SK-N-DZ (cell line): Measurements from ENCODE around the gene TMX3.

Source experiments
- DNase-seq: peaks from one replicate; pipeline ENCODE4 v3.0.0-alpha.2; 2015; ENCODE audit warnings: low spot score

Gene TMX3

DNA sequence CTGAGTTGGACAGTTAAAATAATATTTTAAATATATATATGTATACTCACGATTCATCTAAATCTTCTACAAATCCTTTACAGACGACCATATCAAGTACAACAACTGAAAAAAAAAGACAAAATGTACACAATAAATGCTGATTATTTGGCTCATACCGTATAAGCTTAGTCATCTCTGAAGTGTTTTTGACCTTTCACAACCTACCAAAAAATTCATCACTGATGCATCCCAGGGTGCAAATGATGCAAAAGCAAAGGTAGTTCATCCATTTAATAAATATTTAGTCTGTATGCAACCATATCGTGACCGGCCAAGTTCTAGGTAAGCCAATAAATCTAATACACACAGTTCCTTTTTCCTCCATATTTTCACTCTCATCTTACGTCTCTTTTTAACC is 1.1 kb downstream of the TMX3 start:
- DNase-seq, result no peak

DNA sequence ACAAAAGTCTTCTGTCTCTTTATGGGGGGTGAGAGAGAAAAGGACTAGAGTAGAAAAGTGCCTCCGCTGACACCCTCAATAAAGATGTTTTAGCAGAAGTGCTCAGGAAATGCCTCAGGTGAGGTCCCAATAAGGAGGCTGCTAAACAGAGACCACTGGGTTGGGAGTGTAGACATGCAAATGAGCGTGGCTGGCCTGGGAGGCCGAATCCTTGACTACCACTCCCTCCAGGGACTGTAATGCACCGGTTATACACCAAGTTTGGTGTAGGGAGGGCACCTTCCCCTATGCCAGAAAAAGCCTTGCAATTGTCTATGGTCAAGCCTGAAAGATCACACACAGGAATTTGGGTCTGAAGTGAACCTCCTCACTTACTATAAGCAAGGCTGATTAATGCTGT is 1.8 kb downstream of the TMX3 start:
- no peak for DNase-seq

- DNase-seq, result no peak
Measured at GRCh38 chr18:68707646-68708045, 7.3 kb downstream of the TMX3 start.

DNA sequence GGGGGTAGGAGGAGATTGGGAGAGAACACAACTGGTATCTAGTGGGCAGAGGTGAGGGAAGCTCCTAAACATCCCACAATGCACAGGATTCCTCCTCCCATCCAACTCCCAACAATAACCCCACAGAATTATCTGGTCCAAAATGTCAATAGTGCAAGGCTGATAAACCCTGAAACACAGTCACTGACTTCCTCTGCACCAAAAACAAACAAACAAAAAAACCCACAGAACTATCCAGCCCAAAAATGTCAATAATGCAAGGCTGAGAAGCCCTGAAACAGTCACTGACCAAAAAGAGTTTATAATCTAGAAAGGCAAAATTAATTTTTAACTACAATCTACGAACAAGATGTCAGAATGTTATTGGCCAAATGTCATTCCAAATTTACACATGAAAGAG is 9.8 kb downstream of the TMX3 start:
- DNase-seq, result no peak

- no peak for DNase-seq
Measured at GRCh38 chr18:68703326-68703725, 11.6 kb downstream of the TMX3 start.

DNA sequence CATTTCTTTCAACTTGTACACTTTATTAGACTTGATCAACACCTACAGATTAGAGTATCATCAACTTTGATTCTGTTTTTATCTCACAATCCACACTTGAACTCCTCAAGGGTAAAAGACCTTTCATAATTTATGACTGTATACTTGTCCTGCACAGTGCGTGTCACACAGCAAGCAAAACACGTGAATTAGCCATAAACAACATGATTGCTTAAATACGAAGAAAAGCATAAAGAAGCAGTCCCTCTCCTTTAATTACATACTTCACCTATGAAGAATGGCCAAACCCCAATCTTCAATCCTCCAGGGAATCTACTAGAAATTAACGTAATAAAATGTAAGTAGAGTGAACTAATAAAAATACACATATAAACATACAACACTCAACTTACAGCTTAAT is 13.6 kb downstream of the TMX3 start:
- no peak for DNase-seq

DNA sequence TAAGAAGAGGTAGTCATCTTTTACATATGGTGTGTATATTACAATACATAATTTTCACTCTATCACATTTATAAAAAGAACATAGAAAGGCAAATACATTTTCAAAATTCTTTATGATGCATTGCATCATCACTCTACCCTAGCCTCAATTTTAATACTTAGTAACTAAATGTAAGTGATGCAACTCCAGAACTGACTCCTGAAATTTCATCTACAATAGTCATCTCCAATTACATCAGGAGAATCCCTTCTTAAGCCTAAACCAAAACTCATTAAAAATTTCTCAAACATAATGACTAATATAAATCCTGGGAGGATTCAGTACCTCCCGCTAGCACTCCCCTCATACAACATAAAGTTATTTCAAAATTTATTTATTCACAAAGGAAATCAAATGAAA is 15.9 kb downstream of the TMX3 start:
- DNase-seq, result no peak

- DNase-seq, result no peak
Measured at GRCh38 chr18:68696937-68697336, 18.0 kb downstream of the TMX3 start.

GRCh38 chr18:68694316-68694715 is 20.6 kb downstream of the TMX3 start:
- no peak for DNase-seq

DNA sequence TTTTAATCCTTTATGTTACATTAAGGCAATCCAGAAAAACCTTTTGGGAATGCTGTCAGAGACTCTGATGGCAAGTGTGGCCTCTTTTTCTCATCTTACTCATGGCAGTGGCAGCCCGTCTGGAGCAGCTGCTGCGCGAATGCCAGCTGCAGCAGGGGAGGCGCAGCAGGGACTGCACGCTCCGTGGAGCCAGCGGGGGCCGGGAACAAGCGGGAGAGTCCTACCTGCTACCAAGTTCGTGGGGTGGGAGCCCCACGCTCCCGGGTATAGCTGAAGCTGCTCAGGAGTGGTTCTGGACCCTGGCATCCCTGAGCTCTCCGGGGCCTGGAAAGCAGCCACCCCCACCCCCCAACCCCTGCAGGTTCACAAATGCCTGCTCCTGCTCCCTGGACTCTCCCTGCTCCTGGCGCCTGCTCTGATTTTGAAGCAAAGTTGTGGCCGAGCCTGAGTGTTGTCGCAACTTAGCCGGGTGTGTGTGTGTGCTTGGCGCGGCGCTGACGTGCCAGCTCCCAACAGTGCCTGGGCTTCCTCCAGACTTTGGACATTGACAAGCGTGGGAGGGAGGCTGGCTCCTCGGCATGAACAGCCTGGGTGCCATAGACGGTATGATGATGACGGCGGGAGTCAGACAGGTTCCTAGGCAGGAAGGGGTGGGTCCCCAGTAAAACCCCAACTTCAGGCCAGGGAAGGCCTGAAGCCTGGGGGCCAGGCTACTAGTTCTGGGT is 21.7 kb downstream of the TMX3 start:
- DNase-seq, result no peak

DNA sequence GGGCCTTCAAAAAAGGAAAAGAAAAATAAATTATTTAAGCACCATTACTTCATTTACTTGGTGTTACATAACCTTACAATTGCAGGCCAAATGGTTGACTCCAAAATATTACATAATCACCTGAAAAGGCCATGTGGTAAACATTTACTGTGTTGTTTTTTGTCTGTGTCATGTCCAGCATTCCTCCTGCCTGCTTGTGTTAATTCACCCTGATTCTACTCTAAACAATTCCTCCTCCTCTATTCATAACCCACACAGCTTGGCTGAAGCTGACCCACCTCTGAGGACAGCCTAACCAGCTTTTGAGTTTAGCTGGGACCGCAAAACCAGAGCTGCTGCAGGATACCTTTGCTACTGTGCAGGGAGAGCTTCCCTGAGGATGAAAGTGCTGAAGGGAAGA is 35.4 kb downstream of the TMX3 start:
- no peak for DNase-seq

DNA sequence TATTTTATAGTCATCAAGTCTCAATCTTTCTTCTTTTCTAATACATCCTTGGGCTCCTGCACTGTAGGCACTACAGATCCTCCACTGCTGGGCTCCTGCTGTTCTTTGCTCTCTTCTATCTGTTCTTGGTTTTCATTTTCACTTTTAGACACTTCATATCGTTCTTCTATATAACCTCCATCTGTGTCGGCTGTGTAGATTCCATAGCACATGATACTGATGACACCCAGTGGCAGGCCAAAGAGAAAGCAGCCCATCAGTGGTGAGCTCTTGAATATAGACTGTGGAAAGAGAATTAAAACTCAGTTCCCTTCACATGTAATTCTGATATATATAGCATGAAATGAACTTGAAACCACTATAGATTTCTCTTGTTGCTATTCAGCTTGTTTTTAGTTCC is 38.0 kb downstream of the TMX3 start:
- no peak for DNase-seq

GRCh38 chr18:68667121-68667520 is 47.8 kb downstream of the TMX3 start:
- DNase-seq, result no peak

DNA sequence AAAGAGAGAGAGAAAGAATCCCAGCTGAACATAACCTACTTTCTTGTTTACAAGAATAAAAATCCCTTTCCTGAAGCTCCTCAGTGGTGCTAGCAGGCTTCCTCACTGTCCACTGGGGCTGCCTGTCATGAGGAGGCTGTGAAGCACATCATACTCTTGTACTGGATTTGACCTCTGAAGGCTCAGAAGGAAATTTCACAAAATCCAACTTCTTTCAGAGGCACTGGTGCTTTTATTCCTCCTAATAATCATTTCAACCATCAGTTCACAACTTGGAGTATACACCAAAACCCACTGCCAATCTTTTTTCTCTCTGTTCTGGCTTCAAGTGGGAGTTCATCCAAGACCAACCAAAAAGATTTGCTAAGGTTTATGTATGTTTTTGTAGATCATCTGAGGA is 48.5 kb downstream of the TMX3 start:
- DNase-seq, result no peak

DNA sequence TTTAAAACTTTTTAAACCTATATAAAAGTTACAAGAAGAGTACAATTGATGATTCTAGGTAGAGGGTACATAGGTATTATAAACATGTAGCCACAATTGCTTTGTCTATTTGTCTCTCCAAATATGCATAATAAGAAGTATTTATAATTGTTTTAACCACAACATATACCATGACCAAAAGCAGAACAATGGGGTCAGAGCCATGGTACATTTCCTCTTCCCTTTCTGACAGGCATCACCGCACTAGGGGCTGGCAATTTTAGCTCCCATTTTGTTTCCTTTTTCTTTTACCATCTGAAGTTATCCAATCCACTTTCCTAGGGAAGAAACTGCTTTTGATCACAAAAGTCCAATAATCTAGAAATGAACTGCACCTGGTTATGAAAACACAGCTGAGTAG is 49.3 kb downstream of the TMX3 start:
- DNase-seq, result no peak

DNA sequence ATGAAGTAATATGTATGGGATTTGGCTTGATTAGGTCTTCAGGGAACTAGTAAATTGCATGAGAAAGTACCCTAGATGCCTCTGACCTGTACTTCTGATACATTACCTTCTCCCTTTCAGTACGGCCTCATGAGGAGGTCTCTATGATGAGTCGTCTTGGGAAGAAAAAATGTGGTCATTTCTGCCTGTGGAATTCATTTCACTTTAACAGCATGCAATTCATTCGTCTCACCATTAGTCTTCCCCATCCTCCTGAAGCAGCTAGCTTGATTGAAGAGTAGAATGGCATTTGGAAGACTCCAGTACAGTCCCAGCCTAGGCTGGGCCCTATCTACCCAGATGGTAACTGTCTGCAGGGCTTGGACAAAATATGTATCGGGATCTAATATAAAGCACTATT is 52.2 kb downstream of the TMX3 start:
- no peak for DNase-seq

DNA sequence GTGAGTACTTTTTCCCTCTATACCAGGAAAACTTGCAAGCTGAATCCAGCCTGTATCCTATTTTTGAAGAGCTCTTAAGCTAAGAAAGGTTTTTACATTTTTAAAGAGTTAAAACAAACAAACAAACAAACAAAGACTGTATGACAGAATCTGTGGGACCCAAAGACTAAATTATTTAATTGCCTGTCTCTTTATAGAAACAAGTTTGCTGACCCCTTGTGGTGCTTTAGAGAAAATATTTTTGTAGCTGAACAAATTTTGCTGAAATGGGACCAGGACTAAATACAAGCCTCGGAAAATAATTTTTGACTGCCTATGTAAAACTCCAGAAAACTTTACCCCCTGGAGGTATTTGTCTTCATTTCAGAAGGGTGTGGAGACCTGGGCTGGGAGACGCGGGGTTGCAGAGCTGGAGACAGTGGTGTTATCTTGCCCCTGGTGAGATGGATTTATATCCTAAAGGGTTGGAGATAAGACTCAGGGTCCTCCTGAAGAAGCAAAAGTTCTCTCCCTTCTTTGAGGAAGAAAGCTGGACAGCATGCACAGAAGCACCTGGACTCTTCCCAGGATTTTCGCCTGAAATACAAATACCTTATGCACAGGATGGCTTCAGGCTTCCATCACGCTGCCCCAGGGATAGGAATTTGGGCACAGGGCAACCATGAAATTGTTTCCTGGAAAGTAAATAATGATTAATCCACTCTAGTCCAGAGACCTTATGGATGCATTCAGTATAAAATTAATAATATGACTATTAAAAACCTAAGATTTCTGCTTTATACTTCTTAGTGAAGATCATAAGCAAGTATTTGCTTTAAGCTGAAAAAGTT is 54.3 kb downstream of the TMX3 start:
- peak; percentile 48 for DNase-seq

DNA sequence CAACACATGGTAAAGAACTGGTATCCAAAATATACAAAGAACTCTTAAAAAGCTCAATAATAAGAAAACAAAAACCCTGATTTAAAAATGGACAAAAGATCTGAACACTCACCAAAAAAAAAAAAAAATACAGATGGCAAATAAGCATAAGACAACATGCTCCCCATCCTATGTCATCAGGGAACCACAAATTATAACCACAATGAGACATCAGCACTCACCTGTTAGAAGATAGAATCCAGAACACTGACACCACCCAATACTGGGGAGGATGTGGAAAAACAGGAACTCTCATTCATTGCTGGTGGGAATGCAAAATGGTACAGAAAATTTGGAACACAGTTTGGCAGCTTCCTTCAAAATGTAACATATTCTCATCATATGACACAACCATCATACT is 66.7 kb downstream of the TMX3 start:
- no peak for DNase-seq

DNA sequence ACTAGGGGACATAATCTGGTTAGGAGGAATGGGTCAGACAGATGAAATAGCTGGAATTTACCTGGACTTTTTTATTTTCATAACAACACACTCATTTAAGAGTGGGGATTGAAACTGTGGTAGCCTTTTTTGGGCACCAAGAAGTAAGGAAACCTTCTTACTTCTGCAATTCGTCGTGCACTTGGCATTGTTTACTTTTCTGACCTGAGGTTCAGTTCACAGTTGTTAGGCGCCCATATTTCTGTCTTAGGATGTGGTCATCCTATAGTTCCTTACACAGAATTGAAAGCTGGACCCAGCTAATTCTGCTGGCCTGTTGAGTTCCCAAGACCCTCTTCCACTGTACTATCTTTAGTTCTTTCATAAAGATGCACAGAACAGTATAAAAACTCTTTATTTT is 72.9 kb downstream of the TMX3 start:
- DNase-seq, result no peak

- DNase-seq, result no peak
Measured at GRCh38 chr18:68640861-68641260, 74.0 kb downstream of the TMX3 start.

GRCh38 chr18:68638613-68639012 is 76.3 kb downstream of the TMX3 start:
- DNase-seq, result no peak

DNA sequence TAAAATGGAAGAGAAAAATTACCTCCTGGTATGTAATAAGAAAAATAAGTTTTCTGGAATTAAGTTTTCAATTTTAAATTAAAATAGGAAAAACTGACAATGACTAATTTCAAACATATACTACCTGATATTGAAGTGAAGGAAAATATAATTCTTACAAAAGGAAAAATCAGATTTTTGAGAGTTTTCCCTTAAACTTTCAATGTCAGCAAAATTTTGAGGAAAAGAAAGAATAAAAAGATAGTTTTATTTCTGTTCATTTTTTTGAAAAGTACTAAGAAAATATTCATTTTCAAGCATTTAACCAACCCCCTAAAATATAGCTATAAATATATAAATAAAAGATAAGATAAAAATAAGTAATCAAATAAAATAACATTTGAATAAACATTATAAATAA is 87.1 kb downstream of the TMX3 start:
- no peak for DNase-seq
